M059J (cell line): ENCODE measurements around the gene RASGRP2. TPM values are rescaled to one million over a fixed set of nuclear protein-coding genes. Genes with fewer than 3 reads are reported as not detected.

Source experiments
- DNase-seq: peaks from one replicate; pipeline ENCODE4 v3.0.0-alpha.2; 2012; ENCODE audit warnings: low read depth
- total RNA-seq: library from RNA; depleted of rRNA; stranded (reverse); fragments of >200 nt; shearing (Covaris generic); gene quantifications from 2 replicates; pipeline ENCODE4 v1.2.3, GENCODE V29; 2014; rRNA removed

Gene RASGRP2
- 0.42 TPM in 1 of 2 replicates, not detected in the other for total RNA-seq

- DNase-seq, result peak; percentile 45
These were observed at the start of gene RASGRP2 for GRCh38 chr11:64743591-64744543. TSS of gene RASGRP2 (minus strand) at chr11:64744142. CDS start at chr11:64742866, 1,276 bp downstream.

- DNase-seq, result no peak
These were observed 48.5 kb upstream of the RASGRP2 start for GRCh38 chr11:64792482-64792881.

DNA sequence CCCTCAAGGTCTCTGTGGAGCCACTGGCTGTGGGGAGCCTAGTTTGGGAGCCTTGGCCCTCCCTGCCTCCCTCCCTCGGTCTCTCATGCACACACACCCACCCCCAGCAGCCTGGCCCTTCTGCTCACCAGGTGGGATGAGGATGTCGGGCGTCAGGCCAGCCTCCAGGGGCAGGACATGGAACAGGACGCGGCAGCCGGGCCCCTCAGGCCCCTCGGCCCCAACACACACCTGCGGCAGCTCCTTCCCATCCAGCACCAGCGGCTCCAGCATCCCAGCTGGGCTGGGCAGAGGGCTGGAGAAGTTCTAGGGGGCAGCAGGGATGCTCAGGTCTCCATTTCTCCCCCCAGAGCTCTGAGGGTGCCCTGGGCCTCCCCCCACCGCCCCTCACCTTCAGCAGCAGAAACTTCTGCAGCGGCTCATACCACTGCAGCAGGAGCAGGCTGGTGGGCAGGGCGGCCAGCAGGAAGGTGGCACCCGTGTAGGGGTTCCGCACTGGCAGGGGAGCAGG, 47.9 kb upstream of the RASGRP2 start:
- DNase-seq, result no peak

- DNase-seq, result no peak
These were observed 46.5 kb upstream of the RASGRP2 start for GRCh38 chr11:64790205-64791095.

GRCh38 chr11:64789331-64790204, 45.6 kb upstream of the RASGRP2 start:
- DNase-seq, result no peak

- DNase-seq, result no peak
These were observed 44.6 kb upstream of the RASGRP2 start for GRCh38 chr11:64788321-64789215.

- DNase-seq, result peak; percentile 27
These were observed 43.8 kb upstream of the RASGRP2 start for GRCh38 chr11:64787526-64788320.

DNA sequence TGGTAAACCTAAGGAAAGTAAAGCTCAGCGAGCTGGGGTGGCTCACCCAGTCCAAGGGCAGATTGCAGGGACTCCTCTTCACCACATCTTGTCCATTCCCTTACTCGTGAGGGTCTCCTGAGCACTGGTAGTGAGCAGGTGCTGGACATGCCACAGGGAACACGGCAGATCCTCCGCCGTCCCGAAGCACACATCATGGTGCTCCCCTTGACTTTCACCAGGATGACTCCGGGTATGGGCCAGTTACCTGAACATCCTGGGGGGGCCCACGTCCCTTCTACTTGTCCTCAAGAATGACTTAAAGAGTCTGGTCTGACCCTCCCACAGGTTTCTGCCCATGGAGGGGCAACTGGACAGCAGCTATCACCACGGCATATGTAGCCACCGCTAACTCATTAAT, 42.4 kb upstream of the RASGRP2 start:
- no peak for DNase-seq

DNA sequence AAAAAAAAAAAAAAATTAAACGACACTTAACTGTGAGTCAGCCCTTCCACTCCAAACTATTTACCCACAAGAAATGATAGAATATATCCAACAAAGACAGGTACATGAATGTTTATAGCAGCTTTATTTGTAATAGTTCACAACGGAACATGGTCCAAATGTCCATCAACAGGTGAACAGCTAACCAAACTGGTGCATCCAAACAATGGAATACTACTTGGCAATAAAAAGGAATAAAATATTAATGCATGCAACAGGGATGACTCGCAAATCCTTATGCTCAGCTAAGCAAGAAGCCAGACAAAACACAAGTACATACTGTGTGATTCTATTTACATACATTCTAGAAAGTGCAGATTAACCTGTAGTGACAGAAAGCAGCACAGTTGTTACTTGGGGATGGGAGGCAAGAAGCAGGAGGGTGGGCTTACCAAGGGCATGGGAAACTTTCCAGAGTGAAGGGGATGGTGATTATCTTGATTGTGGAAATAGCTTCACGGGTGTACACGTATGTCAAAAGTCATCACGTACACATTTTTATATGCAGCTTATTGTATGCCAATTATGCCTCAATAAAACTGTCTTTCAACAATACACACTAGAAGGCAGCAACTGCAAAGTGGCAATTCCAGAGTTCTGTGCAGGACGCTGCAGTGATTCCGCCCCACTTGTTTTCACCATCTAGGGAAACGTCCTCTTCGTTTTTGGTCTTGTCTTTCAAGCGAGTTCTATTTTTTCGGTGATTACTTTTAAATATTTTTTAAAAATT, 41.1 kb upstream of the RASGRP2 start:
- DNase-seq, result no peak

GRCh38 chr11:64778473-64779298, 34.7 kb upstream of the RASGRP2 start, which contains the start of gene SF1:
TSS of gene SF1 (minus strand) at chr11:64778542. CDS start at chr11:64778392, 150 bp downstream.
- peak; percentile 100 for DNase-seq

DNA sequence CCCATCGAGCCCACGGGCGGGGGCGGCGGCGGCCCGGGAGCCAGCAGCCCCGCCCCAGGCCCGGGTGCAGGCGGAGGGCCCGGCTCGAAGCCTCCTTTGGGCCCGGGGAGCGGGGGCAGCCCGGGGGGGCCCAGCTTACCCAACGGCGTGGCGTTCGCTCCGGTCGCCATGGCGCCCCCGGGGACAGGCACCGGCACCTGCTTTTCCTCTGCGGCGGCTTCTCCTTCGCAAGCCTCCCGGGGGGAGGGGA, 34.2 kb upstream of the RASGRP2 start:
- no peak for DNase-seq

DNA sequence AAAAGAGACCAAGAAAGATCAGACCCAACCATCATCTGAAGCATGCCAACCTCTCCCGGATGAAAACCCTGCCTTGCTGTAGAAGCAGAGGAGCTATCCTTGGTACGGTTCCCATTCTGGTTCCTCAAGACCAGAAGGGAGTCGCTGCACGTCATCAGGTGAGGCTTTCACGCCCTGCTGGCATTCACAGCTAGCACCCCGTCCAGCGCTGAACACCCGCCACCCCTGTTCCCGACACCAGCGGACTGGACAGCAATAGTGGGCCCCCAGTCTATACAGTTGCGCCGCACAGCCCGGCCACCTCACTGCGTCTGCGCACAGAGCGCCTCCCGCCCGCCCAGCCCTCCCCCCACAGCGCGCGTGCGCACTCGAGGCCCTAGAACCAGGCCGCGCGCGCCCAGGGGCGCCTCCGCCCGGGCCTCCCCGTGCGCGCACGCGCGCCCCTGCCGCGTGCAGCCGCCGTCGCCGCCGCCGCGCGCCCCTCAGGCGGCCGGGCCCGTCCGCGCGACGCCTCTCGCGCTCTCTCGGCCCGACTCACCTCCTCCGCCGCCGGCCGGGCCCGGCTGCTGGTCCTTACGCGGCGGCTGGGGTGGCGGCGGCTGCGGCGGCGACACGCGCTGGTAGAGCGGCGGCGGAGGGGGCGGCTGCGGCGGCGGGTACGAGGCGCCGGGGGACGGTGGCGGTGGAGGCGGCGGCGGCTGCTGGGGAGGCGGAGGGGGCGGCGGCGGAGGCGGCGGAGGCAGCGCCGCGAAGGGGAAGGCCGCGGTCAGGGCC, 33.7 kb upstream of the RASGRP2 start:
- peak; percentile 73 for DNase-seq

DNA sequence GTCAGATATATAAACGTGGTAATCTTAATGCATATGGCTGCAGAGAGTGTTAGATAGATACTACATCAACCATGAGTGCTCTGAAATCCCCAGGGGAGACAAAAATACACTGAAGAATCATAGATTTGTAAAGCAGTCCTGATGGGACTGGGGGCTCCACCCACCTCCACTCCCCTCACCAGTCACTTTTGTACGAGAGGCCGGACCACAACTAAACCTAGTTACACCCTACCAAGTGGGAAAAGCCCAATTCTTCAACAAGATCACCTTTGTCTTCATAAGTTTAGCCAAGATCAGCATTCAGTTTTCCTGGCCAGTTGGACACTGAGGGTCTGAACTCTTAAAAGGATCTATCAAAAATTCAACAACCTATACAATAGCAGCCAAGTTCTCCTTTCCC, 32.9 kb upstream of the RASGRP2 start:
- no peak for DNase-seq

- DNase-seq, result no peak
These were observed 32.5 kb upstream of the RASGRP2 start for GRCh38 chr11:64776425-64776824.

DNA sequence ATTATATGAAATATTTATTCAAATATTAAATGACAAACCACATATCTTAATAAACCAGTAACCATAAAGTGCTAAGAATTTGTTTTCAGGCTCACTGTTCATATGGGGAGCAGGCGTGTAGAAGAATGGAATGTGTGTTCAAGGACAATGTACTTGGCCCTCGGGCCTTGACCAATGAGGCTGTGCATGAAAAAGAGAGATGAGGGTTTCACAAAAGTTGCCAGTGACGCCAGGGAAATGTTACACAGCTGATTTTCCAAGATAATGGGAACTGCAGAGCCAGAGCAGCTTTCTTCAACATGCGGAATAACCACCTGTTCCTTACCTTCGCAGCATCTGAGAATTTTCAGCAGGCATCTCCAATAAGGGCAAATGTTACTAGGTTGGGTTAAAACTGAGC, 30.2 kb upstream of the RASGRP2 start:
- no peak for DNase-seq

DNA sequence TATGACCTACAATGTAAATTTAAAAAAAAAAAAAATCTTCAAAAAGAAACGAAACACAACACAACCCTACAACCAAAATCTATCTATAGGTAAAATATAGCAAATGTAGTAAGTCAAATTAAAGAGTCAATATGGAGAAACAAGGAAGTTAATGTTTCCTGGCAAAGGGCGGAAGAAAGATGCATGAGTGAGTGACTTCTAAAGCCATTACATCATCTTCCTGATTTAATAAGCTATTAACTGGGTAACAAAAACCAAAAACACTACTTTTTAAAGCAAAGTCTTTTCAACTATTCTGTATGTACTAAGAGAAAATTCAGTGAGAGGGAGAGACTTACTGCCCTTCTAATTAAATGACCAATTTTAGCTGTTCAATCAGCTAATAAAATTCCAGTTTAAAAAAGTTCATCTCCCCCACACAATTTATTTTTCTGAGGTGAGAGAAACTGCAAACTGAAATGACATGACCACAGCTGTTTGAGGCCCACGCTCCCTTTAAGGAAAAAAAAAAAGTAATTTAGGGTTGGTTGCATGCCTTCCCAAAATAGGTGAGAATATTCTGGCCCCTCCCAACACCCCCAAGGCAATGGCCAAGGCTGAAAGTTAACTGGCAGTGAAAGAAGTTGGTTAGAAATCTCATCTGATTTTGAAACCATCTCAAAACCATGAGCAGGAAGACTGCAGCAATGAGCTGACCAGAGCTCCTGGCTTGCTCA, 28.5 kb upstream of the RASGRP2 start:
- DNase-seq, result no peak
